ENCODE results near the gene PYGO2.
"Not testable (repeated sequence)": the region's sequence is repeated elsewhere in the genome, so short reads cannot be mapped to it uniquely, and the experiment has no call there.

The PYGO2 gene

DNA sequence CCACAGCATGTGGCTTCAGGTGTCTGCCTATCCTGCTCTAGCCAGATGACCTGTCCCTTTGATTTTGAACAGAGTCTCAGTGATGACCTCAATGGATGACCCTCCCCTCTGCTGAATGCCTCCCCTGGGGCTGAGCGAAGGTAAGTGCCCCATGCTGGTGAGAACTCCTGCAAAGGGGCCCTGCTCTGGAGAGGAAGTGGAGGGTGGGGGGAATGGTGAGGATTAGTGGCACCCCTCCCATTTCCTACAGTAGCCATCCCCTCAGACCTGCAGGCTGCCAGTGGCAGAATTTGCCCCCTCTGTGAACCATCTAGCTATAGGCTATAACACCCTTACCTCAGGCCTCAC, 21.4 kb downstream of the PYGO2 start:
- DNase-seq, result no peak

- no peak for DNase-seq
Observed at GRCh38 chr1:154938604-154939399, 22.8 kb downstream of the PYGO2 start.

GRCh38 chr1:154937988-154938386, 23.6 kb downstream of the PYGO2 start:
- no peak for DNase-seq

GRCh38 chr1:154937085-154937987, 24.2 kb downstream of the PYGO2 start:
- DNase-seq, result peak; percentile 79 to 82

DNA sequence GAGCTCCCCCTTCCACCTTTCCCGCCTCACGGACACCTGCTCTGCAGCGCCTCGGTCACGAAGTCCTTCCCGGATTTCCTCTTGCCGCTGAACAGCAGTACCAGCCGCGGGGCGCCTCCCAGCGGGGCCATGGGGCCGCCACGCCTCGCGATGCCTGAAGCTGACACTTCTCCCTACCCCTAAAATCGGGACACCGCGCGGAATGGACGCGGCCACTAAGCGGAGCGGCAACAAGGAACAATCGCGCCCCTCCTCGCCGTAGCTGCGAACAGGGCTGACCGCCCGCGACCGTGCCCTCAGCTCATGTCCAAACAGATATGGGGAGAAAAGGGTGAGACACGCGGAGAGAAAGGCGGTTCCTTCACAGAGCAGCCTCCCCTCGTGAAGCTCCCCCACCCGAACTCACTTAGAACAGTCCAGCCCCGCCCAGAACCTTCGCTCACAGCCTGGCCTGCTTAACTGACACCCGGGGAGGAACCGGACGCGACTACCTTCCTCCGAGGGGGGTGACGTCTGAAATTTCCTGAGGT, 25.0 kb downstream of the PYGO2 start, which contains the start of gene PMVK:
Gene PMVK, minus strand, starts transcription at position 165 of the 530 bp plus-strand sequence. Its CDS starts 34 bp downstream, at position 131.
- DNase-seq, result peak; percentile 88 to 93

DNA sequence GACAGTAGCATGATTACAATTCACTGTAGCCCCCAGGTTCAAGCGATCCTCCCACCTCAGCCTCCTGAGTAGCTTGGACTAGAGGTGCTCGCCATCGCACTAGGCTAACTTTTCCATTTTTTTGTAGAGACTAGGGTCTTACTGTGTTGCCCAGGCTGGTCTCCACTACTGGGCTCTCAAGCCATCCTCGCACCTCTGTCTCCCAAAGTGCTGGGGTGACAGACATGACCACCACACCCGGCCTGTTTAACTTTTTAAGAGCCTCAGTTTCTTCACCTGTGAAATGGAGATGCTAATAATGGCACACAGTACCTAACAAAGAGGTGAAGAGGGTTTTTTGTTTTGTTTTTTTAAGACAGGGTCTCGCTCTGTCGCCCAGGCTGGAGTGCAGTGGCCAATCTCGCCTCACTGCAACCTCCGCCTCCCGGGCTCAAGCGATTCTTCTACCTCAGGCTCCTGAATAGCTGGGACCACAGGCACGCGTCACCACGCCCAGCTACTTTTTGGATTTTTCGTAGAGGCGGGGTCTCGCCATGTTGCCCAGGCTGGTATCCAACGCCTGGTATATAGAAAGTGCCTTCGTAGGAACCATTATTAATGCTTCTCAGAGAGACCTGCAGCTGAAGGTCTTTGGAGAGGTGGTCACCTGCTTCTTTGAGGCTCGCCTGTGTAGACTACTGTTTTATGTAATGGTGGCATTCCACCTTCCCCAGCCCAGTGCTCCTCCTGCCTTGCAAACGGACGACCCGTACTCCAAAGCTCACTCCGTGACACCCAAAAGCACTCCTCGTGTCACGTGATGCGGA, 25.6 kb downstream of the PYGO2 start:
- no peak for DNase-seq

GRCh38 chr1:154934358-154934948, 27.1 kb downstream of the PYGO2 start:
- DNase-seq, result no peak

DNA sequence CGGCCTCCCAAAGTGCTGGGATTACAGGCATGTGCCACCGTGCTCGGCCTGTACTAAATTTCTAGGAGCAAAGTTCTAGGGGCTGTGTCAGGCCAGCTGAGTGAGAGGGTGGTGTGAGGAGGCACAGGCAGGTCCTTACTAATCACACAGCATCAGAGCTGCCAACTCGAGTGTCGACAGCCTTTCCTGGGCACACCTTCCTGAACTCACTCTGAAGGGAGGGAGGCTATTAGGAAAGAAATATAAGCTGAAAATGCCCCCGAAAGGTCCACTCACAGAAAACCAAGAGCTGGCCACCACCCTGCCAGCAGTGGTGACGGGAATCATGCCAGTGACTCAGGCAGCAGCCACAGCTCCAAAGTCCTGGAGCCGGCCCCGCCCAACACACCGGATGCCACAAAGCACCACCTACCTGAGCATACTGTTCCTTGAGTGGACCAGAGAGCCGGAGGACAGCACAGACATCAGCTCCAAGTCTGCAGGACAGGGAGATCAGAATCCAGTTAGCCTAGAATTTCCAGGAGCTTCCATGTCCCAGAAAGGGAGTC, 29.6 kb downstream of the PYGO2 start:
- DNase-seq, result no peak

DNA sequence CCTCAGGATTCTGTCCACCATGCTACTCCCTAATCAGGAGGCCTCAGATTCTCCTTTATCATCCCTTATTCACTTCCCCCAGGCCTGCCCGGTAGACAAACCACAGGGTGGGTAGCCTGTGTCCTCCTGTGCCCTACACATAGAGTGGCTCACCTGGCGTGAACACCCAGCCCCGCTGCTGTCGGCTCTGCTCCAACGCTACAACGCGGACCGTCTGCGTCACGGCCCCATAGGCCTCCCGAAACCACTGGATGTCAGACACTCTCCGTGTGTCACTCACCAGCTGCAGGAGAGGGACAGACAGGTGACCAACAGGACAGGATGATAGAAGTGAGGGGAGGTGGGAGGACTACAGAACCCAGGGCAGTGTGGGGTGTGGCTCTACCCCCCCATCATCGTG, 35.4 kb downstream of the PYGO2 start:
- DNase-seq, result no peak

GRCh38 chr1:154925335-154926170, 36.0 kb downstream of the PYGO2 start:
- no peak for DNase-seq

DNA sequence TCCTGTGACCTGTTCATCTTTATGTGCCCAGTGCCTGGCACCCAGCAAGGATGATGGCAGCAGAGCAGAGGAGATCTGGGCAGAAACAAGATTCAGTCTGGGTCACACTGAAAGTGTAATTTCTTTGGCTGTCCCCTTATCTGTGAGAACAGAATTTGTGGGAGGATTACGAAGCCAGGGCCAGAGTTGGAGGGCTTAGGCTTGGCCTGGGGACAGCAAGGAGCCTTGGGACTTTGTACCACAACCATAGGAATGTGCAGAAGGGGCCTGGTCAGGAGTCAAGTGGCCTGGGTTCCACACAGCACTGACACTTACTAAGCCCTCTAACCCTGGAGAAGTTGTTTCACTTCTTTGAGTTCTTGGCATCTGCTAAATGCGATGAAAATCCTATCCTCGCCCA, 37.9 kb downstream of the PYGO2 start:
- no peak for DNase-seq

DNA sequence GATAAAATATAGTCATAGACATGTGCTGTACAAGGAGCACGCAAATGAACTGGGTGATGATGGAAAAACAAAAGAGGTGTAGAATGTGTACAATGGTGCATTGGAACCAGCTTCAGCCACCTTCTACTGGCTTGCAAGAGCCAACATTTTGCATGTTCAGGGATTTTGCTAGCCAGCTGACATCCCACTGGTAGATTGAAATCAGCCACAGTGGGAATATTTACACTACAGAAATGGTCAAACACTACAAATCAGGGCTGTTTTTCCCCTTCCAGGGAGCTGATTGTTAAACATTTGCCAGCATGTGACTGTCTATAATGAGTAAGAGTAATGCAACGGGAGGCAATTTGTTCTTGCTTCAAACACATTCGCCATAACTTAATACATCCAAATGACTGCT, 48.3 kb downstream of the PYGO2 start:
- DNase-seq, result no peak

GRCh38 chr1:154912755-154913154, 48.8 kb downstream of the PYGO2 start:
- no peak for DNase-seq

- DNase-seq, result no peak
Observed at GRCh38 chr1:154911691-154912550, 49.7 kb downstream of the PYGO2 start.

DNA sequence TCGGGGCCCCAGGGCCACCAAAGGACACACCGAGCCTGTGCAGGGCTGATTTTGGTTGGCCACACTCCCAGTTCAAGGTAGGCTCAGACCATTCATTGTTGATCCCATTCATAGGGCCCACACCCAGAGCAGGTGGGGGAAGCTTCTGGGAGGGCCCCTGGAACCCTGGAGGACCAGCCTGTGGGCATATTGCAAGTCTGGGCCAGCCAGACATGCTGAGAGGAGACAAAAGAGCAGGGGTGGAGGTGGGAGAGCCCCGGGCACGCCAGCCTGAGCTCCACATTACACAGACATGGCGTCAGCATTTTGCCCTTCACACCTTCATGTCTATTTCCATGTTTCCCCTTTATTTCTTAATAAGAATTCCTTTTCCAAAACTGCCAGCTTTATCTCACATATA, 50.7 kb downstream of the PYGO2 start:
- DNase-seq, result no peak

DNA sequence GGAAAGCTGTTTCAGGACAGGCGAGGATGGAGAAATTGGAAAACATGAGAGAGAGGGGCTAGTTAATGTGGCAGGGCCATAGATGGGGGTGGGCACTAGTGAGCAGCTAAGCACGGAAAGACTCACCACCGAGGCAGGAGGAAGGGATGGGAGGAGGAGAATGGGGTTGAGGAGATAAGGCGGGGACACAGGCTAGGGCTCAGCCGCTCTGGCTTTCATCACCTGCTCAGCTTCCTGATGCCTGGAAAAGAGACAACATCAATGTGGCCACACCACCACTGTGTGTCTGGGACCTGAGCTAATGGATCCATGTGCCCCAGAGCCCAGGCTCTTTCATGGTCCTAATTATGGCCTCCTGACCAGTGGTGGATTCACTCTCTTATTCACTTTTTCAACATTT, 52.6 kb downstream of the PYGO2 start:
- DNase-seq, result no peak

GRCh38 chr1:154908129-154908528, 53.5 kb downstream of the PYGO2 start:
- DNase-seq, result not testable (repeated sequence)
